GM23248 (cell line): Measurements from ENCODE around the gene CACNA1C.

ENCODE experiments used
- EZH2 ChIP-seq: fragments of 200-600 bp; sonication (generic); IDR thresholded peaks from 2 replicates; pipeline ENCODE4 v1.6.1; 2018; ENCODE audit warnings: antibody characterized with exemption, mild to moderate bottlenecking; ENCODE audit not compliant: insufficient read depth, poor library complexity, severe bottlenecking
- EZH2phosphoT487 ChIP-seq: fragments of 200-600 bp; sonication (generic); IDR thresholded peaks from 2 replicates; pipeline ENCODE4 v1.6.1; 2018; ENCODE audit warnings: antibody characterized with exemption, moderate library complexity, mild to moderate bottlenecking, low read depth; ENCODE audit not compliant: insufficient read depth

DNA sequence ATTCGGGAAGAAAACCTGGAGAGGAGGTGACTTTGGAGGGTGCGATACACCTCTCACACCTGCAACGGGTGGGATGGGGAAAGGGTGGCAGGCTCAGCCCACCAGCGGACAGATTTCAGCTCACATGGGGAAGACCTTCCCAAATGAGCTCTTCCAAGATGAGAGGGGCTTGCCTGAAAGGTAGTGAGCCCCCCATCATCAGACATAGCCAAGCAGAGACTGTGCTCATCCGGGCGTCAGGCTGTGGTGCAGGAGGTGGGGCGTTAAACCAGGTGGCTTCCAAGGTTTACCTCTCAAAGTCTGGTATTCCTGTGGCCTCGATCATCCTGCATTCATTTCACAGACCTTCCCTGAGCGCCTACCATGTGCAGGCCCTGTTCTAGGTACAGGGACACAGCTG, 636.6 kb downstream of the CACNA1C start:
- TF ChIP-seq EZH2 (no peak), EZH2phosphoT487 (no peak)
